HepG2 (cell line): ENCODE results near the gene PTPA. TPM values are rescaled to one million over a fixed set of nuclear protein-coding genes. Genes with fewer than 3 reads are reported as not detected.
A peak's percentile ranks its signal among the peaks of the same experiment; 100 is the strongest.

ENCODE experiments used
- ATF5 ChIP-seq: sonication (generic); formaldehyde crosslinking; IDR thresholded peaks from 2 replicates; pipeline ENCODE4 v1.4.0; 2020; ENCODE audit warnings: mild to moderate bottlenecking, low read depth, missing genetic modification reagents
- DNMT3B ChIP-seq: conservative IDR thresholded peaks from 2 replicates; pipeline ENCODE4 v1.6.1; 2016; ENCODE audit warnings: missing biosample characterization, control low read depth
- DPF2 ChIP-seq: sonication (generic); formaldehyde crosslinking; IDR thresholded peaks from 2 replicates; pipeline ENCODE4 v1.4.0; 2020; ENCODE audit warnings: mild to moderate bottlenecking, low read depth, missing genetic modification reagents, borderline replicate concordance
- FOXO4 ChIP-seq: sonication (generic); formaldehyde crosslinking; conservative IDR thresholded peaks from 2 replicates; pipeline ENCODE4 v1.8.1; 2023; ENCODE audit warnings: missing genetic modification reagents
- GTF3A ChIP-seq: sonication (generic); formaldehyde crosslinking; conservative IDR thresholded peaks from 2 replicates; pipeline ENCODE4 v1.4.0; 2020; ENCODE audit warnings: mild to moderate bottlenecking, missing genetic modification reagents
- HMGA1 ChIP-seq: sonication (generic); formaldehyde crosslinking; conservative IDR thresholded peaks from 2 replicates; pipeline ENCODE4 v1.4.0; 2020; ENCODE audit warnings: missing genetic modification reagents
- MZF1 ChIP-seq: sonication (generic); formaldehyde crosslinking; IDR thresholded peaks from 2 replicates; pipeline ENCODE4 v1.8.1; 2023; ENCODE audit warnings: mild to moderate bottlenecking, missing genetic modification reagents, borderline replicate concordance
- NFYC ChIP-seq: IDR thresholded peaks from 2 replicates; pipeline ENCODE4 v1.6.1; 2016; ENCODE audit warnings: missing genetic modification reagents, missing compliant biosample characterization
- PAX8 ChIP-seq: sonication (generic); formaldehyde crosslinking; IDR thresholded peaks from 2 replicates; pipeline ENCODE4 v1.8.0; 2022; ENCODE audit warnings: mild to moderate bottlenecking, missing genetic modification reagents, borderline replicate concordance
- POLR2A ChIP-seq, 2 experiments: IDR thresholded peaks; 2 replicates each; pipeline ENCODE4 v1.6.1; 2011; ENCODE audit warnings: low read depth in 2 of 2, low read length in 2 of 2, mild to moderate bottlenecking in 1 of 2, moderate library complexity in 1 of 2; ENCODE audit not compliant: insufficient read depth in 1 of 2
- PRDM4 ChIP-seq: sonication (generic); formaldehyde crosslinking; IDR thresholded peaks from 2 replicates; pipeline ENCODE4 v1.9.0; 2021; ENCODE audit warnings: missing genetic modification reagents, borderline replicate concordance
- TCF12 ChIP-seq, 2 experiments: fragments of 450-650 bp in 1 of 2; sonication (generic) in 1 of 2; formaldehyde crosslinking in 1 of 2; IDR thresholded peaks; 2 replicates each; pipeline versions ENCODE4 v1.6.1 to v1.8.0; 2017 to 2022; ENCODE audit warnings: antibody characterized with exemption in 1 of 2, mild to moderate bottlenecking in 1 of 2, missing genetic modification reagents in 1 of 2, moderate library complexity in 1 of 2
- USF2 ChIP-seq, 2 experiments: sonication (generic) in 1 of 2; formaldehyde crosslinking in 1 of 2; IDR thresholded peaks; 2 replicates each; pipeline versions ENCODE4 v1.5.1 to v1.6.1; 2011 to 2020; ENCODE audit warnings: borderline replicate concordance in 1 of 2, low read depth in 1 of 2, low read length in 1 of 2, mild to moderate bottlenecking in 1 of 2, missing genetic modification reagents in 1 of 2, moderate library complexity in 1 of 2
- ZBTB42 ChIP-seq: sonication (generic); formaldehyde crosslinking; IDR thresholded peaks from 2 replicates; pipeline ENCODE4 v1.5.0; 2020; ENCODE audit warnings: mild to moderate bottlenecking, missing genetic modification reagents
- ZGPAT ChIP-seq: IDR thresholded peaks from 2 replicates; pipeline ENCODE4 v1.6.1; 2016; ENCODE audit warnings: mild to moderate bottlenecking
- ZNF101 ChIP-seq: sonication (generic); formaldehyde crosslinking; IDR thresholded peaks from 2 replicates; pipeline ENCODE4 v1.4.0; 2020; ENCODE audit warnings: mild to moderate bottlenecking, low read depth, missing genetic modification reagents, borderline replicate concordance
- ZNF275 ChIP-seq: sonication (generic); formaldehyde crosslinking; IDR thresholded peaks from 2 replicates; pipeline ENCODE4 v1.8.0; 2022; ENCODE audit warnings: missing genetic modification reagents, mild to moderate bottlenecking, inconsistent platforms, borderline replicate concordance
- ZNF619 ChIP-seq: sonication (generic); formaldehyde crosslinking; IDR thresholded peaks from 2 replicates; pipeline ENCODE4 v1.4.0; 2020; ENCODE audit warnings: mild to moderate bottlenecking, missing genetic modification reagents
- polyA plus RNA-seq, 8 experiments: library from polyadenylated mRNA; depleted of rRNA in 3 of 8; stranded (reverse) in 7 of 8; unstranded in 1 of 8; fragments of >200 nt; fragmentation: Illumina TruSeq in 4 of 8; extraction: Trizol in 4 of 8; gene quantifications; 2 replicates each; pipeline versions ENCODE4 v1.2.1 to v1.2.3, GENCODE V29; 2011 to 2016; ENCODE audit warnings: low read depth in 4 of 8, missing spikeins in 1 of 8, mixed read lengths in 1 of 8; ENCODE audit not compliant: insufficient read depth in 1 of 8
- total RNA-seq, 5 experiments: library from RNA; depleted of rRNA; stranded (reverse); fragments of >200 nt; fragmentation: Illumina TruSeq; extraction: Trizol; gene quantifications; 2 replicates each; pipeline ENCODE4 v1.2.3, GENCODE V29; 2016; ENCODE audit warnings: low read depth in 1 of 5

The PTPA gene
- total and polyA plus RNA-seq, 2 of the 13 experiments (the other 11 are each of a cell fraction or from before 2014, with no cell fraction given), result 79.3 to 105 TPM

- no peak for TF ChIP-seq ATF5
- TF ChIP-seq FOXO4 (CRISPR knock-in tag), result no peak
- no peak for TF ChIP-seq MZF1 (CRISPR knock-in tag)
- peak; percentile 91; the same call in 1 of the 2 replicates for TF ChIP-seq ZNF275
- TF ChIP-seq USF2 (IDR thresholded peaks at IDR 0.05; ENCODE audit: low read depth, low read length), result no peak
- peak; percentile 26; the same call in 1 of the 2 replicates for TF ChIP-seq USF2 (CRISPR knock-in tag; IDR thresholded peaks at IDR 0.05; ENCODE audit: borderline replicate concordance)
- TF ChIP-seq TCF12 (IDR thresholded peaks at IDR 0.05), result no peak
- TF ChIP-seq TCF12 (CRISPR knock-in tag; IDR thresholded peaks at IDR 0.05), result peak; percentile 68; the same call in 1 of the 2 replicates
- no peak for TF ChIP-seq DPF2 (CRISPR knock-in tag)
- TF ChIP-seq DNMT3B (CRISPR knock-in tag), result 0 out of 2 replicates have a peak, but pooled peaks have one; percentile 67
- TF ChIP-seq ZNF101 (CRISPR knock-in tag), result no peak
- TF ChIP-seq NFYC (CRISPR knock-in tag), result peak; percentile 97
- TF ChIP-seq PAX8 (CRISPR knock-in tag), result no peak
- TF ChIP-seq ZGPAT, result peak; percentile 95
- 0 out of 2 replicates have a peak, but pooled peaks have one; percentile 52 for TF ChIP-seq ZBTB42 (CRISPR knock-in tag)
- no peak for TF ChIP-seq HMGA1
- no peak for TF ChIP-seq ZNF619
- peak in 1 of 2 experiments; percentile 98; a peak in 2 of 4 replicates for TF ChIP-seq POLR2A (IDR thresholded peaks at IDR 0.05; ENCODE audit: insufficient read depth in 1 of 2, low read depth in 2 of 2, low read length in 2 of 2)
- no peak for TF ChIP-seq GTF3A (CRISPR knock-in tag)
- no peak for TF ChIP-seq PRDM4 (CRISPR knock-in tag)
These were observed 66.8 kb downstream of the PTPA start, which contains the start of gene IER5L (continued) for GRCh38 chr9:129177791-129178567.
